Keratinocyte (primary cell): ENCODE data around the gene SHISA9. TPM values are rescaled to one million over a fixed set of nuclear protein-coding genes. Genes with fewer than 3 reads are reported as not detected.

ENCODE experiments used
- DNase-seq: peaks from one replicate; pipeline ENCODE4 v3.0.0-alpha.2; 2011; ENCODE audit warnings: low read depth, missing footprints, low spot score
- FAIRE-seq: peaks from 2 replicates; lab custom pipeline; 2011; peaks lifted over from hg19 to GRCh38; lab: Jason Lieb, UNC
- H2AFZ ChIP-seq: 2 replicates; pipeline ENCODE4 v1.6.0; 2012; ENCODE audit warnings: low read length, control low read depth, inconsistent platforms; ENCODE audit not compliant: control insufficient read depth
- H3K27ac ChIP-seq: 2 replicates; pipeline ENCODE4 v1.5.1; 2011; ENCODE audit warnings: low read length; ENCODE audit not compliant: control insufficient read depth, insufficient read depth
- H3K27me3 ChIP-seq: 3 replicates; pipeline ENCODE4 v1.6.0; 2011; ENCODE audit warnings: low read length; ENCODE audit not compliant: control insufficient read depth, insufficient read depth; ENCODE audit errors: extremely low read depth
- H3K36me3 ChIP-seq, 2 experiments: 2 replicates in 1 of 2; 3 replicates in 1 of 2; pipeline ENCODE4 v1.5.1; 2011; ENCODE audit warnings: low read length in 2 of 2, mild to moderate bottlenecking in 1 of 2; ENCODE audit not compliant: control insufficient read depth in 2 of 2, insufficient read depth in 2 of 2; ENCODE audit errors: extremely low read depth in 1 of 2
- H3K4me1 ChIP-seq: 3 replicates; pipeline ENCODE4 v1.5.1; 2011; ENCODE audit warnings: low read length; ENCODE audit not compliant: control insufficient read depth, insufficient read depth; ENCODE audit errors: extremely low read depth
- H3K4me2 ChIP-seq: 3 replicates; pipeline ENCODE4 v1.6.0; 2011; ENCODE audit warnings: low read depth, low read length; ENCODE audit not compliant: control insufficient read depth, insufficient read depth; ENCODE audit errors: extremely low read depth
- H3K4me3 ChIP-seq, 3 experiments: fragments of 200-600 bp in 1 of 3; sonication (generic) in 1 of 3; 2 replicates in 2 of 3; 3 replicates in 1 of 3; pipeline ENCODE4 v1.5.1; 2011 to 2016; ENCODE audit warnings: low read length in 3 of 3, mild to moderate bottlenecking in 3 of 3, control low read depth in 2 of 3, inconsistent platforms in 1 of 3, low read depth in 1 of 3, mixed read lengths in 1 of 3, mixed run types in 1 of 3, moderate library complexity in 1 of 3; ENCODE audit not compliant: control insufficient read depth in 2 of 3, insufficient read depth in 2 of 3; ENCODE audit errors: extremely low read depth in 1 of 3
- H3K79me2 ChIP-seq: 2 replicates; pipeline ENCODE4 v1.6.0; 2012; ENCODE audit warnings: low read length; ENCODE audit not compliant: control insufficient read depth, insufficient read depth
- H3K9ac ChIP-seq: 3 replicates; pipeline ENCODE4 v1.6.0; 2011; ENCODE audit warnings: low read length; ENCODE audit not compliant: control insufficient read depth, insufficient read depth; ENCODE audit errors: extremely low read depth
- H3K9me1 ChIP-seq: 3 replicates; pipeline ENCODE4 v1.6.0; 2011; ENCODE audit warnings: low read length; ENCODE audit not compliant: control insufficient read depth, insufficient read depth; ENCODE audit errors: extremely low read depth
- H3K9me3 ChIP-seq: 2 replicates; pipeline ENCODE4 v1.5.1; 2012; ENCODE audit warnings: low read depth, low read length; ENCODE audit not compliant: control insufficient read depth
- H4K20me1 ChIP-seq: 3 replicates; pipeline ENCODE4 v1.6.0; 2011; ENCODE audit warnings: low read length; ENCODE audit not compliant: control insufficient read depth, insufficient read depth; ENCODE audit errors: extremely low read depth
- EZH2 ChIP-seq: IDR thresholded peaks from one replicate; pipeline ENCODE4 v1.6.1; 2012; ENCODE audit warnings: inconsistent platforms, mild to moderate bottlenecking, low read length, moderate library complexity
- dilution Hi-C: fragments of 300-500 bp; cut with MboI; formaldehyde crosslinking; loops from one replicate; pipeline ENCODE4 v1.7.0; 2020; ENCODE audit warnings: low sequenced_read_pairs; ENCODE audit not compliant: extremely low pct_ligation_motif_present
- polyA plus RNA-seq, 5 experiments: library from polyadenylated mRNA; depleted of rRNA in 3 of 5; stranded (reverse) in 3 of 5; stranded (forward) in 1 of 5; unstranded in 1 of 5; fragments of >200 nt; gene quantifications; 1 replicate in 1 of 5; 2 replicates in 3 of 5; 3 replicates in 1 of 5; pipeline versions ENCODE4 v1.2.1 to v1.2.3, GENCODE V29; 2011 to 2012; ENCODE audit warnings: missing spikeins in 2 of 5, low read depth in 1 of 5, low replicate concordance in 1 of 5
- TF ChIP-seq, protein P1 (sequence below), 3 experiments: IDR thresholded peaks in 1 of 3; conservative IDR thresholded peaks in 1 of 3; optimal IDR thresholded peaks in 1 of 3; 2 replicates in 2 of 3; 3 replicates in 1 of 3; pipeline versions ENCODE3 to v1.5.1; 2011; ENCODE audit warnings: low read length in 3 of 3, mild to moderate bottlenecking in 3 of 3, moderate library complexity in 2 of 3, control low read depth in 1 of 3, inconsistent platforms in 1 of 3; ENCODE audit not compliant: insufficient read depth in 2 of 3; ENCODE audit errors: extremely low read depth in 1 of 3

SHISA9 gene
- polyA plus RNA-seq, 1 donor (not counting 4 experiments of a cell fraction or from before 2014, with no cell fraction given), result 0.28 TPM

DNA sequence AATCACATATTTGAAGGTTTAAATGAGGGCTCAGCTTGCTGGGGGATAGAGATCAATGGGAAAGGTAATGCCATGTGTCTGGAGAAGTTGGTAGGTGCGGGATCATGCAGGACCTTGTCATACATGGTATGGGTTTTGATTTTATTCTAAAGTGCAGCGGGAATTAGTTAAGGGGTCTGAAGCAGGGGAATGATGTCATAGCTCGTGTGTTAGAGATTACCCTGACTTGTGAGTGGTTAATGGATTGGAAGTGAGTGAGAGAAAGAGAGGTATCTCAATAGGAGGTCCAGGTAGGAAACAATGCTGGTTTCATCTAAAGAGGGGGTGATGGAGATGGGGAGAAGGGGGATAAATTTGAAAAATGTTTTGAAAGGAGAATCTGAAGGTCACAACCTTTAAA, 280.0 kb downstream of the SHISA9 start:
- FAIRE-seq, result no peak
- Histone ChIP-seq H3K9me1 (no peaks in the 10 kb centered on the region), H3K36me3 (no peaks in the 10 kb centered on the region), H4K20me1 (no peaks in the 10 kb centered on the region), H3K9me3 (no peaks in the 10 kb centered on the region), H3K79me2 (no peaks in the 10 kb centered on the region), H2AFZ (no peak overlapping the region), H3K27me3 (no peaks in the 10 kb centered on the region), H3K4me1 (no peaks in the 10 kb centered on the region), H3K9ac (no peak overlapping the region), H3K4me2 (no peak overlapping the region), H3K4me3 (no peak overlapping the region), H3K27ac (no peak overlapping the region)
- no peak for TF ChIP-seq EZH2
- TF ChIP-seq, protein P1, sequence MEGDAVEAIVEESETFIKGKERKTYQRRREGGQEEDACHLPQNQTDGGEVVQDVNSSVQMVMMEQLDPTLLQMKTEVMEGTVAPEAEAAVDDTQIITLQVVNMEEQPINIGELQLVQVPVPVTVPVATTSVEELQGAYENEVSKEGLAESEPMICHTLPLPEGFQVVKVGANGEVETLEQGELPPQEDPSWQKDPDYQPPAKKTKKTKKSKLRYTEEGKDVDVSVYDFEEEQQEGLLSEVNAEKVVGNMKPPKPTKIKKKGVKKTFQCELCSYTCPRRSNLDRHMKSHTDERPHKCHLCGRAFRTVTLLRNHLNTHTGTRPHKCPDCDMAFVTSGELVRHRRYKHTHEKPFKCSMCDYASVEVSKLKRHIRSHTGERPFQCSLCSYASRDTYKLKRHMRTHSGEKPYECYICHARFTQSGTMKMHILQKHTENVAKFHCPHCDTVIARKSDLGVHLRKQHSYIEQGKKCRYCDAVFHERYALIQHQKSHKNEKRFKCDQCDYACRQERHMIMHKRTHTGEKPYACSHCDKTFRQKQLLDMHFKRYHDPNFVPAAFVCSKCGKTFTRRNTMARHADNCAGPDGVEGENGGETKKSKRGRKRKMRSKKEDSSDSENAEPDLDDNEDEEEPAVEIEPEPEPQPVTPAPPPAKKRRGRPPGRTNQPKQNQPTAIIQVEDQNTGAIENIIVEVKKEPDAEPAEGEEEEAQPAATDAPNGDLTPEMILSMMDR (optimal IDR thresholded peaks at IDR 0.05 in 1 of 3, IDR thresholded peaks at IDR 0.05 in 1 of 3, conservative IDR thresholded peaks at IDR 0.05 in 1 of 3; ENCODE audit: extremely low read depth in 1 of 3, insufficient read depth in 2 of 3, low read length in 3 of 3), result no peak
- dilution Hi-C loops, result no loop called here
- DNase-seq, result no peak

DNA sequence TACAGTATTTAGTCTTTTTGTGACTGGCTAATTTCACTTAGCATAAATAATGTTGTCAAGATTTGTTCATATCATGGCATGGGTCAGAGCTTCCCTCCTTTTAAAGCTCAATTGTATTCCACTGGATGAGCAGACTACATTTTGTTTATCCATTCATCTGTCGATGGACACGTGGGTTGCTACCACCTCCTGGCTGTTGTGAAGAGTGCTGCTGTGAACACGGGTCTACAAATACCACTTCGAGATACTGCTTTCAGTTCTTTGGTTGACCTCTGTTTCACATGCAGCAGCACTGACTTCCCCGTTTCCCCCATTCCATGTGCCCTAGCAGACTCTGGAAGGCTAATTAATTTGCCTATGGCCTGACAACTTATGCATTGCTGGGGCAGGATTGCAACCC, 285.4 kb downstream of the SHISA9 start:
- FAIRE-seq (no peak), DNase-seq (no peak)
- H3K9me1 ChIP-seq, result no peaks in the 10 kb centered on the region
- H3K9ac ChIP-seq, result no peak overlapping the region
- H3K9me3 ChIP-seq, result no peaks in the 10 kb centered on the region
- H3K4me1 ChIP-seq, result no peaks in the 10 kb centered on the region
- dilution Hi-C loops, result no loop called here
- no peaks in the 10 kb centered on the region for H3K79me2 ChIP-seq
- H4K20me1 ChIP-seq, result no peaks in the 10 kb centered on the region
- H3K36me3 ChIP-seq, result no peaks in the 10 kb centered on the region
- H3K27me3 ChIP-seq, result no peaks in the 10 kb centered on the region
- no peak overlapping the region for H3K4me2 ChIP-seq
- H3K27ac ChIP-seq, result no peak overlapping the region
- TF ChIP-seq EZH2, result no peak
- TF ChIP-seq, protein P1 (optimal IDR thresholded peaks at IDR 0.05 in 1 of 3, IDR thresholded peaks at IDR 0.05 in 1 of 3, conservative IDR thresholded peaks at IDR 0.05 in 1 of 3; ENCODE audit: extremely low read depth in 1 of 3, insufficient read depth in 2 of 3, low read length in 3 of 3), result peak in 1 of 3 experiments; percentile 27
- no peak overlapping the region for H3K4me3 ChIP-seq
- H2AFZ ChIP-seq, result no peak overlapping the region
